Keratinocyte (primary cell): Measurements from ENCODE around the gene TTC28. TPM values are rescaled to one million over a fixed set of nuclear protein-coding genes. Genes with fewer than 3 reads are reported as not detected.

Source experiments
- DNase-seq: peaks from one replicate; pipeline ENCODE4 v3.0.0-alpha.2; 2011; ENCODE audit warnings: low read depth, missing footprints, low spot score
- FAIRE-seq: peaks from 2 replicates; lab custom pipeline; 2011; peaks lifted over from hg19 to GRCh38; lab: Jason Lieb, UNC
- H2AFZ ChIP-seq: 2 replicates; pipeline ENCODE4 v1.6.0; 2012; ENCODE audit warnings: low read length, control low read depth, inconsistent platforms; ENCODE audit not compliant: control insufficient read depth
- H3K27ac ChIP-seq: 2 replicates; pipeline ENCODE4 v1.5.1; 2011; ENCODE audit warnings: low read length; ENCODE audit not compliant: control insufficient read depth, insufficient read depth
- H3K27me3 ChIP-seq: 3 replicates; pipeline ENCODE4 v1.6.0; 2011; ENCODE audit warnings: low read length; ENCODE audit not compliant: control insufficient read depth, insufficient read depth; ENCODE audit errors: extremely low read depth
- H3K36me3 ChIP-seq, 2 experiments: 2 replicates in 1 of 2; 3 replicates in 1 of 2; pipeline ENCODE4 v1.5.1; 2011; ENCODE audit warnings: low read length in 2 of 2, mild to moderate bottlenecking in 1 of 2; ENCODE audit not compliant: control insufficient read depth in 2 of 2, insufficient read depth in 2 of 2; ENCODE audit errors: extremely low read depth in 1 of 2
- H3K4me1 ChIP-seq: 3 replicates; pipeline ENCODE4 v1.5.1; 2011; ENCODE audit warnings: low read length; ENCODE audit not compliant: control insufficient read depth, insufficient read depth; ENCODE audit errors: extremely low read depth
- H3K4me2 ChIP-seq: 3 replicates; pipeline ENCODE4 v1.6.0; 2011; ENCODE audit warnings: low read depth, low read length; ENCODE audit not compliant: control insufficient read depth, insufficient read depth; ENCODE audit errors: extremely low read depth
- H3K4me3 ChIP-seq, 3 experiments: fragments of 200-600 bp in 1 of 3; sonication (generic) in 1 of 3; 2 replicates in 2 of 3; 3 replicates in 1 of 3; pipeline ENCODE4 v1.5.1; 2011 to 2016; ENCODE audit warnings: low read length in 3 of 3, mild to moderate bottlenecking in 3 of 3, control low read depth in 2 of 3, inconsistent platforms in 1 of 3, low read depth in 1 of 3, mixed read lengths in 1 of 3, mixed run types in 1 of 3, moderate library complexity in 1 of 3; ENCODE audit not compliant: control insufficient read depth in 2 of 3, insufficient read depth in 2 of 3; ENCODE audit errors: extremely low read depth in 1 of 3
- H3K79me2 ChIP-seq: 2 replicates; pipeline ENCODE4 v1.6.0; 2012; ENCODE audit warnings: low read length; ENCODE audit not compliant: control insufficient read depth, insufficient read depth
- H3K9ac ChIP-seq: 3 replicates; pipeline ENCODE4 v1.6.0; 2011; ENCODE audit warnings: low read length; ENCODE audit not compliant: control insufficient read depth, insufficient read depth; ENCODE audit errors: extremely low read depth
- H3K9me1 ChIP-seq: 3 replicates; pipeline ENCODE4 v1.6.0; 2011; ENCODE audit warnings: low read length; ENCODE audit not compliant: control insufficient read depth, insufficient read depth; ENCODE audit errors: extremely low read depth
- H3K9me3 ChIP-seq: 2 replicates; pipeline ENCODE4 v1.5.1; 2012; ENCODE audit warnings: low read depth, low read length; ENCODE audit not compliant: control insufficient read depth
- H4K20me1 ChIP-seq: 3 replicates; pipeline ENCODE4 v1.6.0; 2011; ENCODE audit warnings: low read length; ENCODE audit not compliant: control insufficient read depth, insufficient read depth; ENCODE audit errors: extremely low read depth
- EZH2 ChIP-seq: IDR thresholded peaks from one replicate; pipeline ENCODE4 v1.6.1; 2012; ENCODE audit warnings: inconsistent platforms, mild to moderate bottlenecking, low read length, moderate library complexity
- dilution Hi-C: fragments of 300-500 bp; cut with MboI; formaldehyde crosslinking; loops from one replicate; pipeline ENCODE4 v1.7.0; 2020; ENCODE audit warnings: low sequenced_read_pairs; ENCODE audit not compliant: extremely low pct_ligation_motif_present
- polyA plus RNA-seq, 5 experiments: library from polyadenylated mRNA; depleted of rRNA in 3 of 5; stranded (reverse) in 3 of 5; stranded (forward) in 1 of 5; unstranded in 1 of 5; fragments of >200 nt; gene quantifications; 1 replicate in 1 of 5; 2 replicates in 3 of 5; 3 replicates in 1 of 5; pipeline versions ENCODE4 v1.2.1 to v1.2.3, GENCODE V29; 2011 to 2012; ENCODE audit warnings: missing spikeins in 2 of 5, low read depth in 1 of 5, low replicate concordance in 1 of 5
- TF ChIP-seq, protein P1 (sequence below), 3 experiments: IDR thresholded peaks in 1 of 3; conservative IDR thresholded peaks in 1 of 3; optimal IDR thresholded peaks in 1 of 3; 2 replicates in 2 of 3; 3 replicates in 1 of 3; pipeline versions ENCODE3 to v1.5.1; 2011; ENCODE audit warnings: low read length in 3 of 3, mild to moderate bottlenecking in 3 of 3, moderate library complexity in 2 of 3, control low read depth in 1 of 3, inconsistent platforms in 1 of 3; ENCODE audit not compliant: insufficient read depth in 2 of 3; ENCODE audit errors: extremely low read depth in 1 of 3

The TTC28 gene
- polyA plus RNA-seq, 1 donor (not counting 4 experiments of a cell fraction or from before 2014, with no cell fraction given) = 0.66 TPM

DNA sequence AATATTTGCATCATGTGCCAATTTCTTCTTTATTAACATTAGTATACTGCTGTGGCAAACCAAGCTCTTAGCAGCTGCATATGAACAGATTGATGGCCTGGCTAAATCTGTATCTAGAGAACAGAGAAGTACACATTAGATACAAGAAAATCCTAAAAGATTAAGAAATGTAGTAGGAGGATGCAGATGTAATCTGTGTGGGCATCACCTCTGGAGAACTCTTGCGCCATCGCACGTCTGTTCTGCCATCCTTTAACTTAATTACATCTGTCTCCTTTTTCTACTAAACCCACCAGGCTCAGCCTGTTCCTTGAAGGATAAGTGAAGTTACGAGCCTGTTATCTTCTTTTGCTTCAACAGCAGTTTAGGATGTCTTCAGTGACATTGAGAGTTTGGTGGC is 564.2 kb downstream of the TTC28 start:
- Histone ChIP-seq H3K27me3 (no peaks in the 10 kb centered on the region), H3K4me3 (no peak overlapping the region), H3K9ac (no peak overlapping the region), H2AFZ (peak overlapping the region; percentile 53), H3K9me1 (no peaks in the 10 kb centered on the region), H3K27ac (peak overlapping the region; percentile 88), H3K4me1 (peaks cover 37% of the 10 kb centered on the region), H3K36me3 (no peaks in the 10 kb centered on the region), H3K79me2 (no peaks in the 10 kb centered on the region), H4K20me1 (no peaks in the 10 kb centered on the region), H3K9me3 (no peaks in the 10 kb centered on the region), H3K4me2 (peak overlapping the region; percentile 52)
- no peak for DNase-seq
- dilution Hi-C loops = no loop called here
- TF ChIP-seq, protein P1, sequence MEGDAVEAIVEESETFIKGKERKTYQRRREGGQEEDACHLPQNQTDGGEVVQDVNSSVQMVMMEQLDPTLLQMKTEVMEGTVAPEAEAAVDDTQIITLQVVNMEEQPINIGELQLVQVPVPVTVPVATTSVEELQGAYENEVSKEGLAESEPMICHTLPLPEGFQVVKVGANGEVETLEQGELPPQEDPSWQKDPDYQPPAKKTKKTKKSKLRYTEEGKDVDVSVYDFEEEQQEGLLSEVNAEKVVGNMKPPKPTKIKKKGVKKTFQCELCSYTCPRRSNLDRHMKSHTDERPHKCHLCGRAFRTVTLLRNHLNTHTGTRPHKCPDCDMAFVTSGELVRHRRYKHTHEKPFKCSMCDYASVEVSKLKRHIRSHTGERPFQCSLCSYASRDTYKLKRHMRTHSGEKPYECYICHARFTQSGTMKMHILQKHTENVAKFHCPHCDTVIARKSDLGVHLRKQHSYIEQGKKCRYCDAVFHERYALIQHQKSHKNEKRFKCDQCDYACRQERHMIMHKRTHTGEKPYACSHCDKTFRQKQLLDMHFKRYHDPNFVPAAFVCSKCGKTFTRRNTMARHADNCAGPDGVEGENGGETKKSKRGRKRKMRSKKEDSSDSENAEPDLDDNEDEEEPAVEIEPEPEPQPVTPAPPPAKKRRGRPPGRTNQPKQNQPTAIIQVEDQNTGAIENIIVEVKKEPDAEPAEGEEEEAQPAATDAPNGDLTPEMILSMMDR (optimal IDR thresholded peaks at IDR 0.05 in 1 of 3, IDR thresholded peaks at IDR 0.05 in 1 of 3, conservative IDR thresholded peaks at IDR 0.05 in 1 of 3; ENCODE audit: extremely low read depth in 1 of 3, insufficient read depth in 2 of 3, low read length in 3 of 3) = no peak
- no peak for TF ChIP-seq EZH2
- peak; percentile 83 for FAIRE-seq

DNA sequence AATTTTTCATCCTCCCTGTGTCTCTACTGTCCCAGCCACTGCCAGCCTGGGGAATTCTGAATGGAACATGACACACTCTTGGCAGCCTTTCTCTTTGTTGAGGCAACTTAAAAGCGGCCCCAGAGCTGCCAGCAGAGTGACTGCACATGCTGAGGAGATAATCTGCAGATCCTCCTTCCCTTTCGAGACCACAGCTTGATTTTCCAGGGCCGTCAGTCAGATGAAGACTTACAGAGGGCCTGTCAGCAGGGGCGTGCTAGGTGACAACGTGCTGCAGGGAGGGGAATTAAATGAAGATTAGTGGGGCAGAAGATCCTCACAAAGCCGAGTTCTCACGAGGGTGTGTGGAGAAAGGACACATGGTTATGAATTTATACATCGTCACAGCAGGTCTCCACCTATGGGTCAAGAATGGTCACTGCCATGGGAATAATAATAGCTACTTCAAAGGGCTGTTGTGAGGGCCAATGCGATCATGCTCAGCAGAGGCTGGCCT is 567.0 kb downstream of the TTC28 start:
- peak; percentile 59 for FAIRE-seq
- no peak overlapping the region for H3K27ac ChIP-seq
- H3K9ac ChIP-seq = no peak overlapping the region
- H3K4me2 ChIP-seq = no peak overlapping the region
- no peak for DNase-seq
- TF ChIP-seq EZH2 = no peak
- TF ChIP-seq, protein P1 (optimal IDR thresholded peaks at IDR 0.05 in 1 of 3, IDR thresholded peaks at IDR 0.05 in 1 of 3, conservative IDR thresholded peaks at IDR 0.05 in 1 of 3; ENCODE audit: extremely low read depth in 1 of 3, insufficient read depth in 2 of 3, low read length in 3 of 3) = peak; percentile 36 to 52 (median 51)
- no peaks in the 10 kb centered on the region for H3K79me2 ChIP-seq
- dilution Hi-C loops = no loop called here
- no peaks in the 10 kb centered on the region for H4K20me1 ChIP-seq
- no peaks in the 10 kb centered on the region for H3K27me3 ChIP-seq
- no peak overlapping the region for H3K4me3 ChIP-seq
- no peaks in the 10 kb centered on the region for H3K36me3 ChIP-seq
- H3K4me1 ChIP-seq = peaks cover 35% of the 10 kb centered on the region
- H2AFZ ChIP-seq = peak overlapping the region; percentile 24
- H3K9me3 ChIP-seq = no peaks in the 10 kb centered on the region
- no peaks in the 10 kb centered on the region for H3K9me1 ChIP-seq
